GM19035 (cell line): Measurements from ENCODE around the gene SOWAHB.

Experiments used
- ATAC-seq: cut with Tn5 transposase; IDR thresholded peaks from one replicate; pipeline ENCODE4 v1.9.1; 2021; ENCODE audit not compliant: unreplicated experiment

SOWAHB gene

GRCh38 chr4:76897536-76898384, at the start of gene SOWAHB:
TSS of gene SOWAHB (minus strand) at chr4:76898144. CDS start at chr4:76897849, 295 bp downstream.
- peak; percentile 47 for ATAC-seq

- ATAC-seq: no peak
Measured at GRCh38 chr4:76947369-76947768, 49.4 kb upstream of the SOWAHB start.

GRCh38 chr4:76943790-76944189, 45.8 kb upstream of the SOWAHB start:
- ATAC-seq: no peak

DNA sequence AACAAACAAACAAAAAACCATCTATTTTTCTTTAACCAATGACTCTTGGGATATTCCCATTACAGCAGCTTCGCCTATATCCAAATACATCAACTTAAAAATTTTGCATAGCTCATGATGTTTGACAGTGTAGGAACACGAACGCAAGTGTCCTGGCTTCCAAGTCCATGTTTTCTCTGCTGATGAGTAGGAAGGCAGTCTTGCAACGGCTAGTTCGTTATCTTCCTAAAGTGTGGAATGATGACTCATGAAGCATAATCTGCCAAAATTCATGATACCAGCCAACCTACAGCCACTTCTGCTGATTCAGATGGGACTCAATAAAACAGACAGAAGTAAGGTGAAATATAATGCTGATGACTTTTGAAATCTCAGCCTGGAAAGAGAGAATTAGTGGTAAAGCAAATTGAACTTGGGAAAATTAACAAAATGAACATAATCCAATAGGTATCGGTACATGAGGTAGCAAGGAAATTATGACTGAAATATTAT, 45.2 kb upstream of the SOWAHB start:
- ATAC-seq: no peak

DNA sequence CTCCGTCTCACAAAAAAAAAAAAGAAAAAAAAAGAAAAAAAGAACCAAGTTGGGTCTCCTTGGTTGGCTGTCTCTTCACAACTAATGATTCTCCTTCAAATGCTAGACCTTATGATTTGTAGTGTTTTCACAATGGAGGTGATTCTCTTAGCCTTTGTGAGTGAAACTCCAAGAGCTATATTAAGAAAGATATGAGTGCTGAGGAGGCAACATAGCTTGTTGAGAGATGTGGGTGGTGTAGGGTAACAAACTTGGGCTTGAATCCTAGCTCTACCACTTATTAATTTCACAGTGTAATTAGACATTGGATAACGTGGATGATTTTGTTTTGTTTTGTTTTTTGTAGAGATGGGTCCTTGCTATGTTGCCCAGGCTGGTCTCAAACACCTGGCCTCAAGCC, 41.2 kb upstream of the SOWAHB start:
- ATAC-seq: no peak

DNA sequence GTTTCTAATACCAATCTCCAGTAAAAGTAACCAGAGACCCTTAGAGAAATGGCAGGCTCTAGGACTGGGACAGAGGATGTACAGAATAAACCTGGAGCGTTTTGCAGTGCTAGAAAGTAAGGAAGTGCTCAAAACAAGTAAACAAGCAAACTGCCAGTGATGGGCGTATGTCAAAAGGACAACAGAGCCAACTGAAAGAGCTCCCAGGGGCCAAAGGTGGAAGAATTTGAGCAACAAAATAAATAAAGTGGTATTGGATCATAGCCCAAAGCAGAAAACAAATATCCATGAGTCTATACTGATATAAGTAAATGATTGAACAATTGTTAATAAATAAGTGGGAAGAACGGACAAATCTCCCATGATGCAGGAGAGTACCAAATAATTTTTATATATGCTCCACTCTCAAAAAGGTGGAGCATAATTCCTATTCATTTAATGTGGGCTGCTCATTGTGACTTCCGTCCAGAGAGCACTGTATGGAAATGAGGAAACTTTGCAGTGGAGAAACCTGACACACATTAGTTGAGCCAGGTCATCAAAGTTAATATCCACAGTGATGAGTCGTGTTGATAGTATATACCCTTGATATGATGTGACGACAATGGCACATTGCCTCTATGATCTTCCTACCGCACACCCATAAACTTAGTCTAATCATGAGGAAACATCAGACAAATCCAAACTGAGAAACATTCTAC, 33.8 kb upstream of the SOWAHB start:
- no peak for ATAC-seq

DNA sequence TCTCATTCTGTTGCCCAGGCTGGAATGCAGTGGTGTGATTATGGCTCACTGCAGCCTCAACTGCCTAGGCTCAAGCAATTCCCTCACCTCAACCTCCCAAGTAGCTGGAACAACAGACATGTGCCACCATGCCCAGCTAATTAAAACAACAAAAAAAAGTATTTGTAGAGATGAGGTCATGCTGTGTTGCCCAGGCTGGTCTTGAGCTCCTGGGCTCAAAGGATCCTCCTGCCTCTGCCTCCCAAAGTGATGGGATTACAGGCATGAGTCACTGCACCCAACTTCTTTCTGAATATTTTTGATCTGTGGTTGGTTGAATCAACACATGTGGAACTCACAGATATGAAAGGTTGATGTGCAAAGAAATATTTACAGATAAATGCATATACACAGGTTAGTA, 33.1 kb upstream of the SOWAHB start:
- ATAC-seq: no peak

- ATAC-seq: no peak
Measured at GRCh38 chr4:76930685-76931084, 32.7 kb upstream of the SOWAHB start.

DNA sequence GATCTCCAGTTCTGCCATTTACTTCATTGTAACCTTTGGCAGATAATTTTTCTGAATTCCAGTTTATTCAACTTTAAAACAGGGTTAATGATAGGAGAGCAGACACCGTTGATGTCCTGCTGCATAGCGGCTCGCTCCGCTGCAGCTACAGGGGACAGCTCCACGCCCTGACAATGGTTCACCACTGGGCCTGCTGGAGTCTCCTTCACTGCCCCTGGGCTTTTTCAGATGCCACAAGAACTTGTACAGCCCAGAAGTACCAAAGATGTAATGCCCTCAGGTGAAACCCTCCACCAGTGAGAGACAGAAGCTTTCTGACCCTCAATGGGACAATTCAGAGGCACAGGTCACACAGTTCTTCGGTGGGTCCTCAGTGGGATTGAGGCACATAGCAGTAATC, 28.9 kb upstream of the SOWAHB start:
- ATAC-seq: no peak

DNA sequence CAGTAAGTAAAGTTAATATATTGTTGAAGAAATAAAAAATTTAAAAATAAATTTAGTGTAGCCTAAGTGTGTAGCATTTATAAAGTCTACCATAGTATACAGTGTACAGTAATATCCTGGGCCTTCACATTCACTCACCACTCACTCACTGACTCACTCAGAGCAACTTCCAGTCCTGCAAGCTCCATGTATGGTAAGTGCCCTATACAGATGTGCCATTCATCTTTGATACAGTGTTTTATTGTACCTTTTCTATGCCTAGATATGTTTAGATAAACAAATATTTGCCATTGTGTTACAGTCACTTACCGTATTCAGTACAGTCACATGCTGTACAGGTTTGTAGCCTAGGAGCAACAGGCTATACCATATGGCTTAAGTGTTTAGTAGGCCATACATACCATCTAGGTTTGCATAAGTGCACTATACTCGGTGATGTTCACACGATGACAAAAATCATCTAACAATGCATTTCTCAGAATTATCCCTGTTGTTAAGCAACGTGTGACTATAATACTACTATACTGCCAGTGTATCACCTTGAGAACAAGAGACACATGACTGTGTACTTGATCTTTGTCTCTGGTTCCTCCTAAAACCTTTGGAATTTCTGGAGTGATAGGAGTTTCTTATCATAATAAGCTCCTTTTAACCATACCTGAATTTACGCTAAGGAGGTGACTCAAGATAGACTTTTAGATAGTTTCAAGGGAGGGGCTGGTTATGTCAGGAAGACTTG, 25.8 kb upstream of the SOWAHB start:
- ATAC-seq: no peak

GRCh38 chr4:76920715-76921114, 22.8 kb upstream of the SOWAHB start:
- no peak for ATAC-seq

- ATAC-seq: no peak
Measured at GRCh38 chr4:76909711-76910110, 11.8 kb upstream of the SOWAHB start.

DNA sequence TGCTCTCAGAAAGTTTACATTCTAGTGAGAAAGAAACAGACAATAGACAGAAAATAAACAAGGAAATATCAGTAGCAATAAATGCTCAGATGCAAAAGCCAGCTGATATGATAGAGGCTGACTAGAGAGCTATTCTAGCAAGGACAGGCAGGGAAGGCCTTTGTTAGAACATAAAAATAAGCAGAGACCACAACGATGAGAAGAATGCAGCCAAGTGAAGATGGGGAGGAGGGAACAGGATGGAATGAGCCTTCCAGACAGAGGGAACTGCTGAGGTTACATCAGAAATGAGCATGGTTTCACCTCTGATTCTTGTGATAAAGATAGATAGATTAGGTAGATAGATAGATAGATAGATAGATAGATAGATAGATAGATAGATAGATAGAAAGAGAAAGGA, 7.6 kb upstream of the SOWAHB start:
- no peak for ATAC-seq

GRCh38 chr4:76904646-76905190, 6.8 kb upstream of the SOWAHB start:
- no peak for ATAC-seq

DNA sequence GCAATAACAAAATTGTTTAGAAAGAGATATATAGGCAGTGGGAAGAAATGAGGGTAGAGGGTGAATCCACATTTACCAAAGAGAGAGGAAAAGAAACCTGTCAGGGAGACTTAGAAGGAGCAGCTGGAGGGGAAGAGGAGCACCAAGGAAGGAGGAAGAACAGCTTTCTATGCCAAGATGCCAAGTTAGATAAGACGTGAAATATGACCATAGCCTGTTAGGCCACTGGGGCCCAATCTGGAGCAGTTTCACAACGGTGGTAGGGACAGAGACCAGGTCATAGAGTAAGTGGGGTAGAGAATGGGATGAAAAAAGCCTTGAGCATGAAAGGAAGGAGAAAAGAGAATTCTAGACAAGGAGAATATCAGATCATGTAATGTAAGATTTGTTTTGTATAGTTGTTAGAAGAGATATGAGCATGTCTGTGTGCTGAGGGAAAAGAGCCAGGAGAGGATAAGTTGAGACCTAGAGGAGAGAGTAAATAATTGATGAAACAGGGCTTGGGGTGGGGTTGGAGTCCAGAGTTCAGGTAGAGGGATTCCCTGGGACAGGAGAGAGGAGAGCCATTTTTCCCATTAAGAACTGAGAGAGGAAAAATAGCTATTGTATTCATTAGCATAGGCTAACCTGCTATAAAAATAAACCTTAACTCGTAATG, 4.4 kb upstream of the SOWAHB start:
- no peak for ATAC-seq

- no peak for ATAC-seq
Measured at GRCh38 chr4:76898949-76899645, 1.2 kb upstream of the SOWAHB start.

GRCh38 chr4:76898385-76898692, 395 bp upstream of the SOWAHB start:
- ATAC-seq: no peak

DNA sequence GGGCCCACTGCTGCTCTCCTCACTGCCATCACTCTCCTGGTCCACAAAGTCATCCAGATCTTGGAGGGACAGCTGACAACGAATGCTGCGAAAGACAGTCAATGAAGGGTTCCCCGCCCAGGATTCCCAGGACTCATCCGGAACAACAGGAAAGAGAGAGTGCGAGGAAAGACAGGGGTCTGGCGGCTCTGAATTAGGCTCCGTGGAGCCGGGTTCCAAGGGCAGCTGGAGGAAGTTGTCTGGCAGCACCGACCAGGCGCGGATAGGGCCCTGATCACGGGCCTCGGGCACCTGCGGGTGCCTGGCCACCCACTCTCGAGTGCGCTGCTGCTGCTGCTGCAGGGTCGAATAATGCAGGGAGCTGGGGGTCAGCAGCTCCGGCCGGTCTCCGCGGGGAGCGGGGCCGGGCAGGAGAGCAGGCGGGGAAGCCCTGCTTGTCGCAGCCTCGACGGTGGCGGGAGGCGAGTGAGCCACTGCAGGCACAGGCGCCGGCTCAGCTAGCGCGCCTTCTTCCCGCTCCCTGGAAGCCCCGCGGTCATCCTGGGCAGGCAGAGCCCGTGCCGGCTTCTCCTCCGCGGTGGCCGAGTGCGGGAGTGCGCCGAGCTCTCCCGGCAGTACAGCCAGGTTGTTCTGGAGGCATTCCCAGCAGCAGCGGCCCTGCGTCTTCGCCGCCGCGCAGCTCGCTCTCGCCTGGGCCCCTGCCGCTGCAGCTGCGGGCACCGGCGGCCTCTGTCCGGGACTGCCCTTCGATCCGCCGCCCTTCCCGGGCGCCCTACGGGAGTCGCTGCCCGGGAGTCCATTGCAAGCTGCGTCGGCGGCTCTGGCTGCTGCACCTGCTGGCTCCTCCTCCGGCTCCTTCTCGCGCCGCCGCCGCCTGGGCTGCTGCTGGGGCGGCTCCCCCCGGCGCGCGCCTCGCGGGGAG, 1.1 kb downstream of the SOWAHB start:
- ATAC-seq: peak; percentile 48

GRCh38 chr4:76896048-76896447, 1.9 kb downstream of the SOWAHB start:
- ATAC-seq: no peak
